ENCODE data around the gene COG4. TPM values are rescaled to one million over a fixed set of nuclear protein-coding genes. Genes with fewer than 3 reads are reported as not detected.
A peak's percentile ranks its signal among the peaks of the same experiment; 100 is the strongest.

The COG4 gene
- total RNA-seq (2014; rRNA removed; shearing (Covaris generic)), result 52.5 and 53.0 TPM in 2 replicates

DNA sequence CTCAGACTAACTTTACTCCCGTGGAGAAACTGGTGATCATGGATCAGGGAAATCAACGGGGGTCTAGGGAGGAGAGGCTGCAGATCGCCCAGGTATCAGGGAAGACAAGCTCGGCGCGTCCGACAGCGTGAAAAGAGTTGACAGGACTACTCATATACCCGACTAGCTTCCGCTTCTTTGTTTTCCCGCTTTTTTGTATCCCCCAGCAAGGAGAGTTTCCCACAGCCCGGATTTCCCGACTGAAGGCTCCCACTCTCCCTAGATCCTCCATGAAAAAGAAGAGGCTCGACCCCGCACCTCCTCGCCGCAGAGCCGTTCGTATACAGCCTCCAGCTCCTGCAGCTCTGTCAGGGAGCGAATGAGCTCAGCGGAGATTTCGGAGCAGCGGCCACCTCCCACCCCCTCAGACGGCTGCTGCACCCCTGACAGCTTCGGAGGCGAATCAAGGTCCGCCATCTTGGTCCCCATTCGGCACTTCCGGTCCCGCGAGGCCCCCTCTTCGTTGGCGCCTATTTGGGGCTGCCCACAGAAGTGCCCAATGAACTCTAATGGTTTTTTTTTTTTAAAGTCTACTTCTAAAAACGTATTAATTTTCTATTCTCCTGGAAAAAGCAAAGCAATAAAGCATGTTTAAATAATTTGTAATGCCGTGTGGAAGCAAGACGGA is at the start of gene COG4:
Gene COG4 (minus strand): TSS at position 479 of the 667 bp plus-strand sequence. CDS start 11 bp downstream, at position 468.

GRCh38 chr16:70523743-70524398 is 517 bp upstream of the COG4 start, which contains the start of gene SF3B3:
Gene SF3B3 (plus strand): TSS chr16:70523816. CDS start chr16:70526657, 2,841 bp downstream.

DNA sequence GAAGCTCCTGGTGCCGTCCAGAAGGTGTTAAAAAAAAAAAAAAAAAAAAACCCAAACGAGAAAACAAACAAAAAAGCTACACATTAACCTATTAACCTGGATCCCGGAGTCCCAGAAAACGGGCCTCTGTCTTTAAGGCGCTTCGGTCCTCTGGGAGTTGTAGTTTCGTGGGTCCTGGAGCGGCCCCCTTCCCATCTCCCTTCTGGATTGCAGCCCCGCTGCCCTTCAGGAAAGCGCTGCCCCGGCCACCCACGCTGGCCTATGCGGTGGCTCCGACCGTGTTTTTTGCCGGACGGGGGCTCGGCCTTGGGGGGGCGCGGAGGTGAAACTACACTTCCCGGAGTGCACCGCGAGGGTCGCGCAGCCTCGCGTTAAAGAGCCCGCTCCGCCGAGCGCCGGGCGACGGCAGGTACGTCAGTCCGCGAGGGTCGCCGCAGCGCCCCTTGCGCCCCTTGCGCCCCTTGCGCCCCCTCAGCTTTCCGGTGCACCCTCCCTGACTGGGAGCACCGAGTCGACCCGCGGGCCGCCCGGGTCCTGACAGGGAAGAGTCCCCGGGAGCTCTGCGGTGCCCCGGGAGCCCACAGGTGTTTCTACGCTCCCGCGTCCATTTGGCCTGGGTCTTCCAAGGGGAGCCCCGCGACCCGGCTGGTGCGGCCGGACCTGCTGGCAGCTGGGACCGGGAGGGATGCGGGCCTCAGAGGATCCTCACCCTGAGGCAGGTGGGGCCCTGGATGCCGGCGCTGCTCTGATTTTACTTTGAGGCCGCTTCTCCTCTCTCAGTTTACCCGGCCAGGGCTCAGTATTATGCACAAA is 68.9 kb downstream of the COG4 start, which contains the start of gene FCSK:
Gene FCSK (plus strand): TSS at position 374 of the 813 bp plus-strand sequence. CDS start 8,596 bp downstream, outside the sequence.

GRCh38 chr16:70438969-70439862 is 84.1 kb downstream of the COG4 start, which contains the start of gene ST3GAL2:
Gene ST3GAL2 (minus strand): TSS chr16:70439100. CDS start chr16:70398530, 40,570 bp downstream.

Small RNAs within 50 kb of the gene (small RNA-seq; reads per million reads assigned to genes)
- gene RNU6-23P (not detected), gene RPS27P26 (not detected), gene SNORD111 (692 reads per million, percentile 99 among the genes with 10 or more reads in this experiment), gene SNORD111B (27.9 reads per million, percentile 93 among the genes with 10 or more reads in this experiment)

Other genes with a start within 250 kb of the COG4 start
- 296 and 303 TPM in 2 replicates for gene AARS1, start 234.0 kb downstream of the COG4 start, total RNA-seq (2014; rRNA removed; shearing (Covaris generic))
- 37.8 and 38.3 TPM in 2 replicates for gene DDX19B, start 224.4 kb downstream of the COG4 start, total RNA-seq (2014; rRNA removed; shearing (Covaris generic))
- 80.0 and 83.9 TPM in 2 replicates for gene DDX19A, start 176.7 kb downstream of the COG4 start, total RNA-seq (2014; rRNA removed; shearing (Covaris generic))
- gene ST3GAL2, start 84.5 kb downstream of the COG4 start, total RNA-seq (2014; rRNA removed; shearing (Covaris generic)), result 28.5 and 32.4 TPM in 2 replicates
- gene FCSK, start 69.0 kb downstream of the COG4 start, total RNA-seq (2014; rRNA removed; shearing (Covaris generic)), result 10.5 and 19.8 TPM in 2 replicates
- gene SF3B3, start 262 bp upstream of the COG4 start, total RNA-seq (2014; rRNA removed; shearing (Covaris generic)), result 168 and 197 TPM in 2 replicates
- not detected in 2 replicates for gene IL34, start 123.0 kb upstream of the COG4 start, total RNA-seq (2014; rRNA removed; shearing (Covaris generic))
- 23.7 and 27.0 TPM in 2 replicates for gene MTSS2, start 162.5 kb upstream of the COG4 start, total RNA-seq (2014; rRNA removed; shearing (Covaris generic))